ENCODE results near the gene IGLL1.
"Not testable (repeated sequence)": the region's sequence is repeated elsewhere in the genome, so short reads cannot be mapped to it uniquely, and the experiment has no call there.

The IGLL1 gene

GRCh38 chr22:23561025-23561510 is 19.0 kb downstream of the IGLL1 start:
- not testable (repeated sequence) for DNase-seq

GRCh38 chr22:23560215-23560614 is 19.9 kb downstream of the IGLL1 start:
- not testable (repeated sequence) for DNase-seq

DNA sequence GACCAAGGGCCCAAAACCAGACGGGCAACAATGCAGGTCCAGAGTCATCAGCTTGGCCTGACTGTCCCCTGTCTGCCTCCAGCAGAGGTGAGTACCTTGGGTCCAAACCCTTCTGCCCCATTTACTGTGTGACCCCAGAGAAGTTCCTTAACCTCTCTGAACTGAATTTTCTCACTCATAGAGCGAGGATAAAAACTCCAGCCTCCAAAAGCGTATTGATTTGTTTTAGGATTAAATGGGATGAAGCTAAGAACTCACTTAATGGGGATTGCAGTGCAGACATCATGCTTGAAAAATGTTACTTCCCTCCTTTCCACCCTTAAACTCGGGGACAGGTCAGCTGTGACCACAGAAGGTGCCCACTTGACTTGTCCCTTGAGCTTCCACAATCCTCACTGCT is 22.6 kb downstream of the IGLL1 start:
- no peak for DNase-seq

DNA sequence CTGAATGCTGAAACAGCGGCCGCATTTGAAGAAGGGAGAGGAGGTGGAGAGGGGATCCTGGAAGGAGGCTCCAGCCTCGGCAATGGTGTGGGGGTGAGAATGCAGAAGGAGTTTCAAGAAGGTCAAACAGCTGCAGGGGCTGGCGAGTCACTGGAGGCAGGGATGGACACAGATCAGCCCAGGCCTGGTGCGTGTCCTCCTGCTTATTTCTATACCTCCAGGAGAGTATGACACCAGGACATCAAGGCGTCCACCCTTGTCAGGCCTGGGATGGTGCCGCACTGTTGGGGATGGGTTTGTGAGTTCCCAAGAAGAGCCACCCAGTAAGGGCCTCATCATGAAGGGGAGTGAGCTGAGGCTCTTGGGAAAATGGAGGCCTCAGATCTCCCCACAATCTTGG is 23.1 kb downstream of the IGLL1 start:
- no peak for DNase-seq

DNA sequence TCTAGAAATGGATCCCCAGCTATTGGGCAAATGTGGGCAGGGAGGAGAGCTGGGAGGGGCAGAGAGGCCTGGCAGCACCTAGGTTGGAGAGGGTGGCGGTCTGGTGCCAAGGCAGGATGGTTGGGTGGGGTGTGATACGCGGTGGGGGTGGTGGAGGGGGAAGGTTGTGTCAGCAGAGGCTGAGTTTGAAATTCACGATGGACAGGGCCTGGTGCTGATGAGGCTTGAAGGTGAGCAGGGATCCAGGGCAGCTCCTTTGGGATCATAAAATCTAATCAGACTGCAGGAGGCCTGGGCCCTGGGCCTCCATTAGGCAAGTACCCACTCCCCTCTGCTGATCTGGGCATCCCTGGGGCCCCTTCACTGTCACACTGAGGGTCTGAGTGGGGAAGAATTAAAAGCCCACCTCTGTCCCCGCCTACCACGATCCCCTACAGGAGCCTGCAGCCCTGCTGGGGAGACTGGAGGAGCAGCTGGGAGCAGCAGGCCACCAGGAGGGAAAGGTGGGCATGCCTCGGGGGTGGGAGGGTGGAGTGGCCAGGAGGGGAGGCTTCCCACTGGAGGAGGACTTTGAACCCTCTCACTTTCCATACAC is 24.0 kb downstream of the IGLL1 start:
- no peak for DNase-seq

DNA sequence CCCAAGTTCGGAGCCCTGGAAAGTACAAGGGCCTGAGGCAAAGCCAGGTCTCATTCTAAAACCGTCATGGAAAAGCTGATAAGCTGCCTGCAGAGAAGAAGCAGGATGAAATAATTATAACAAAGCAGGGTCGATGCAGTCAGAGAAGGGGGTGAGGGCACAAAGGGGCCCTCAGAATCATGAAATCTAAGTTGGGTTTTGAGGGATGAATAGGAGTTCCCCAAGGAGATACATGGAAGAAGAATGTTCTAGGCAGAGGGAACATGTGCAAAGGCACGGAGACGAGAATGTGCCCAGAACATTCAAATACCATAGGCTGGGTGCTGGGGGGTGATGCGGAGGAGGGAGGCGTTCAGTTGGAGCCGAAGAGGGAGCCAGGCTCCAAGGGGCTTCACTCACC is 25.0 kb downstream of the IGLL1 start:
- DNase-seq = no peak

DNA sequence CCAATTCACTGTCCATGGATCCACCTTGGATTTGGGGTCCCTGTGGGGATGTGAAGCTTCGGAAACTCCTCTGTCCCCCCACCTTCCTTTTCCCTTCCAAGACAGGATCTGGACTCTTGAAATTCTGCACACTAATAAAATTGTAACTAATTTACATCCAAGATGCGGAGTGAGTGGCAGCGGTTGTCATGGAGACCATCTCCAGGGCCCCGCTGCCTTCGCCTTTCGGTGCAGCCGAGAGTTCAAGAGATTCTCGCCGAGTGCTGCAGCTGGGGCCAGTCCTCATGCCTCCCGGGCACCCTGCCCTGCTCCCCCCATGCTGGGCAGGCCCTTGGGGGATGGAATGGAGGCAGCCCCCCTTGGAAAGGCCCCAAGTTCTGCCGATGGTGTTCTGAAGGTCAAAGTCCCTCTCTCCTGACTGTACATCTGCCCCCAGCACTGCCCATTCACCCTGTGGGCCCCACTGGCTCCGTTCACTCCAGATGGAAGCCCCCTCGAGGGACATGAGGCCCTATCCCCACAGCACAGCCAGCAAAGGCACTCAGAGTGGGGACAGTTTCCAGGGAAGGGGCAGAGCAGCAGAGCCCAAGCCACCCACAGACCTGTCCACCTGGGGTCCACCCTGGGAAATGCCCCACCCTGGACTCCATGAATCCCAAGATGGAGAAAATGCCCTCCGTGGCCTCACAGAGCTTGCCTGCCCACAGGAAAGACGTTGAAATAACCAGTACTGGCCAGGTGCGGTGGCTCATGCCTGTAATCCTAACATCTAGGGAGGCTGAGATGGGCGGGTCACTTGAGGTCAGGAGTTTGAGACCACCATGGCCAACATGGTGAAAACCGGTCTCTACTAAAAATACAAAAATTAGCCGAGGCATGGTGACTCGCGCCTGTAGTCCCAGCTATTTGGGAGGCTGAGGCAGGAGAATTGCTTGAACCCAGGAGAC is 25.9 kb downstream of the IGLL1 start:
- no peak for DNase-seq

DNA sequence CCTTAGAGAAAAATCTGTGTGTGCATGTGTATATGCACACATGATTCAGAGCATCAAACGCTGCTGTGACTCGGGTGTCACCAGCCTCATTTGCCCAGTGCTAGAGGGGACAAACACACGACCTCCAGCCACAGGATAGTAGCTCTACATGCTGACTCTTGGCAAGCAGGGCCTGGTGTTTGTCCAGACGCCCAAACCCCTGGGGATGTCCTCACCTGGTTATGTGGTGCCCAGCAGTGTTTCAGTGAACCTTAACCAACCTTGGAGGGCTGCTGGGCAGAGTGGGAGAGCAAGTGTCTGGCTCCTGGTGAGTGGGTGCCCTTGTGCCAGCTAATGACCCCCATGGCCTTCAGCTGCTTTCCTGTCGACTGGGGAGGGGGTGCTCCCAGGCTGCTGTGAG is 26.7 kb downstream of the IGLL1 start:
- no peak for DNase-seq

DNA sequence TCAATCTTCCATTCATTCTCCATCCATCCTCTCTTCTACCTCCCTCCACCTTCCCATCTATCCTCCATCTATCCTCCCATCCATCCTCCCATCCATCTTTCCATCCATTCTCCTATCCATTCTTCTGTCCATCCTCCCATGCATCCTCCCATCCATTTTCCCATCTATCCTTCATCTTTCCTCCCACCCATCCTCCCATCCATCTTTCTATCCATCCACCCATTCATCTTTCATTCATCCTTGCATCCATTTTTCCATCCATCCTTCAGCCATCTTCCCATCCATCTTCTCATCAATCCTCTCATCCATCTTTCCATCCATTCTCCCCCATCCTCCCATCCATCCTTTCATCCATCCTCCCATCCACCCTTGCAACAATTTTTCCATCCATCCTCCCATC is 27.5 kb downstream of the IGLL1 start:
- no peak for DNase-seq

GRCh38 chr22:23551385-23551784 is 28.7 kb downstream of the IGLL1 start:
- no peak for DNase-seq

DNA sequence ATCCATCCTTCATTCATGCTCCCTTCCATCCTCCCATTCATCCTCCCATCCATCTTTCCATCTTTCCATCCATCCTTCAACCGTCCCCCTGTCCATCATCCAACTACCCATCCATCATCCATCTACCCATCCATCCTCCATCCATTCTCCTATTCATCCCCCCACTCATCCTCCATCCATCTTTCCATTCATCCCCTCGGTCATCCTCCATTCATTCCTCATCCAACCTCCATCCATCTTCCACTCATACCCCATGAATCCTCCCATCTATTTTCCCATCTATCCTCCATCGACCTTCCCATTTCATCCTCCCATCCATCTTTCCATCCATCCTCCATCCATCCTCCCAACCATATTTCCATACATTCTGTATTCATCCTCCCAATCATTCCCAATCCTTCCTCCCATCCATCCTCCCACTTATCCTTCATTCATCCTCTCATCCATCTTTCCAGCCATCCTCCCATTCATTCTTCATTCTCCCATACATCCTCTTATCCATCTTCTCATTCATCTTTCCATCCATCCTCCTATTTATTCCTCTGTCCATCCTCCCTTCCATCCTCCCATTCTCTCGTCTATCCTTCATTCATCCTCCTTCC is 29.9 kb downstream of the IGLL1 start:
- DNase-seq = no peak

DNA sequence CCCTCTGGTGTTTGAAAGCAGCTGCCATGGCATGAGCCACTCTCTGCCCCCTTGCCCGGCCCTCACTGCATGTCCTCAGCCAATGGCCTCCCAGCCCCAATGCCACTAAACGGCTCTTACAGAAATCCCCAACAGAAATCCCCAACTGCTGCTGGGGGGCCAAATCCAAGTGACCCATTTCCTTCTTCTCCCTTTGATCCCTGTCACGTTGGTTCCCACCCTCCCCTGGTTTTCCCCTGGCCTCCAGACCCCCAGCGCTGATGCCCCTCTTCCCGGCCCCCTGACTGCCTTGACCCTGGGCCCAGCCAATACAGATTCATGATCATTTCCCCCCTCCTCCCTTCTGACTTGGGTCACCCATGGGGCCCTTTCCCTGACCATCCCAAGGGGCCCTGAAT is 30.9 kb downstream of the IGLL1 start:
- DNase-seq = no peak

DNA sequence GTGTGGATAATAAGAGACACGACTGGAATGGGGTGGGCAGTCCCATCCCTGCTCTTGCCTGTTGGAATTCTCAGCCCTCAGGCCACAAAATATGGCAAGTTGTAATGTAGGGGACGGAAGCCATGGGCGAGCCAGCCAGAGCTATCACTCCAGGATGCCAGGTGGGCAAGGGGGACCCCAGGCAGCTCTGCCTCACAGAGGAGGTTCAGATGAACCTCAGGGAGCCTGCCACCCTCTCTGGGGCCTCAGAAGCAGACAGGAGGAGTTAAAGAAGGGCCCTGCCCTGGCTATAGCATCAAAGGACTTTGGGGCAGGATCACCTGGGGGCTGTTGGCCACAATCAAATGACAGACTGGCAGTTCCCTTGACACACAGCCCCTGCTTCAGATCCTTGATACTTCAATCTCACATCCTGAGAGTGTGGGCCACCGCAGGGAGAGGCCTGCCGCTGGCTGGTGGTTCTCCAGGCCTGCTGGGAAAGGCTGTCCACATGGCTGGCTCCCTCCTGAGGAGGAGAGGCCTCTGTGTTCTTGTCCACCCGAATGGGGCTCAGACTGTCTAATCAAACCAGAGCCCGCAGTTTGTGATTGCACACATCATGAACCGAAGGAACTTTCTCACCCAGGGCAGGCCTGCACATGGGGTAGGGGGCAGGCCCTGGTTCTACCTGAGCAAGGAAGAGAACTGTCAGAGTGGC is 31.4 kb downstream of the IGLL1 start:
- no peak for DNase-seq

GRCh38 chr22:23547818-23548500 is 32.1 kb downstream of the IGLL1 start:
- no peak for DNase-seq

DNA sequence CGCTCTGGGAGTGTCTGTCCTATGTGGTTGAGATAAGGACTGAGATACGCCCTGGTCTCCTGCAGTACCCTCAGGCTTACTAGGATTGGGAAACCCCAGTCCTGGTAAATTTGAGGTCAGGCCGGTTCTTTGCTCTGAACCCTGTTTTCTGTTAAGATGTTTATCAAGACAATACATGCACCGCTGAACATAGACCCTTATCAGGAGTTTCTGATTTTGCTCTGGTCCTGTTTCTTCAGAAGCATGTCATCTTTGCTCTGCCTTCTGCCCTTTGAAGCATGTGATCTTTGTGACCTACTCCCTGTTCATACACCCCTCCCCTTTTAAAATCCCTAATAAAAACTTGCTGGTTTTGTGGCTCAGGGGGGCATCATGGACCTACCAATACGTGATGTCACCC is 32.7 kb downstream of the IGLL1 start:
- not testable (repeated sequence) for DNase-seq

DNA sequence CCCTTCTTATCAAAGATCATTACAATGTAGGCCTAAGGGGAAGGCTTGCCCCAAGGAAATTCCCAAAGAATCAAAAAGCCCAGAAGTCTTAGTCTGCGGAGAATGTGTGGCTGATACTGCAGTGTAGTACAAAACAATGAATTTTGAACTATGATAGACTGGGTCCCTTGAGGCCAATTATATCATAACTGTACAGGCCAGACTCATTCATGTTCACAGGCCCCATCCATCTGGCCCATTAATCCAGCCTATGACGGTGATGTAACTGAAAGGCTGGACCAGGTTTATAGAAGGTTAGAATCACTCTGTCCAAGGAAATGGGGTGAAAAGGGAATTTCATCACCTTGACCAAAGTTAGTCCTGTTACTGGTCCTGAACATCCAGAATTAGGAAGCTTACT is 35.2 kb downstream of the IGLL1 start:
- DNase-seq = no peak

DNA sequence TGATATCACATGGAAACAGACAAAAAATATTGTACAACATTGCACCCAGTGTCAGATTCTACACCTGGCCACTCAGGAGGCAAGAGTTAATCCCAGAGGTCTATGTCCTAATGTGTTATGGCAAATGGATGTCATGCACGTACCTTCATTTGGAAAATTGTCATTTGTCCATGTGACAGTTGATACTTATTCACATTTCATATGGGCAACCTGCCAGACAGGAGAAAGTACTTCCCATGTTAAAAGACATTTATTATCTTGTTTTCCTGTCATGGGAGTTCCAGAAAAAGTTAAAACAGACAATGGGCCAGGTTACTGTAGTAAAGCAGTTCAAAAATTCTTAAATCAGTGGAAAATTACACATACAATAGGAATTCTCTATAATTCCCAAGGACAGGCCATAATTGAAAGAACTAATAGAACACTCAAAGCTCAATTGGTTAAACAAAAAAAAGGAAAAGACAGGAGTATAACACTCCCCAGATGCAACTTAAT is 36.5 kb downstream of the IGLL1 start:
- DNase-seq = not testable (repeated sequence)

DNA sequence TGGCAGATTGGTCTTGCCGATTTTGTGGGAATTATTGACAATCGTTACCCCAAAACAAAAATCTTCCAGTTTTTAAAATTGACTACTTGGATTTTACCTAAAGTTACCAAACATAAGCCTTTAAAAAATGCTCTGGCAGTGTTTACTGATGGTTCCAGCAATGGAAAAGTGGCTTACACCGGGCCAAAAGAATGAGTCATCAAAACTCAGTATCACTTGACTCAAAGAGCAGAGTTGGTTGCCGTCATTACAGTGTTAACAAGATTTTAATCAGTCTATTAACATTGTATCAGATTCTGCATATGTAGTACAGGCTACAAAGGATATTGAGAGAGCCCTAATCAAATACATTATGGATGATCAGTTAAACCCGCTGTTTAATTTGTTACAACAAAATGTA is 37.2 kb downstream of the IGLL1 start:
- DNase-seq = no peak

DNA sequence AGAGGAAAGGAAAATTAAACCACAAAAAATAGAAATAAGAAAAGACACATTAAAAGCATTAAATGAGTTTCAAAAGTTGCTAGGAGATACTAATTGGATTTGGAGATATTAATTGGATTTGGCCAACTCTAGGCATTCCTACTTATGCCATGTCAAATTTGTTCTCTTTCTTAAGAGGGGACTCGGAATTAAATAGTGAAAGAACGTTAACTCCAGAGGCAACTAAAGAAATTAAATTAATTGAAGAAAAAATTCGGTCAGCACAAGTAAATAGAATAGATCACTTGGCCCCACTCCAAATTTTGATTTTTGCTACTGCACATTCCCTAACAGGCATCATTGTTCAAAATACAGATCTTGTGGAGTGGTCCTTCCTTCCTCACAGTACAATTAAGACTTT is 37.7 kb downstream of the IGLL1 start:
- DNase-seq = not testable (repeated sequence)

- DNase-seq = not testable (repeated sequence)
Measured at GRCh38 chr22:23541849-23542281, 38.2 kb downstream of the IGLL1 start.

DNA sequence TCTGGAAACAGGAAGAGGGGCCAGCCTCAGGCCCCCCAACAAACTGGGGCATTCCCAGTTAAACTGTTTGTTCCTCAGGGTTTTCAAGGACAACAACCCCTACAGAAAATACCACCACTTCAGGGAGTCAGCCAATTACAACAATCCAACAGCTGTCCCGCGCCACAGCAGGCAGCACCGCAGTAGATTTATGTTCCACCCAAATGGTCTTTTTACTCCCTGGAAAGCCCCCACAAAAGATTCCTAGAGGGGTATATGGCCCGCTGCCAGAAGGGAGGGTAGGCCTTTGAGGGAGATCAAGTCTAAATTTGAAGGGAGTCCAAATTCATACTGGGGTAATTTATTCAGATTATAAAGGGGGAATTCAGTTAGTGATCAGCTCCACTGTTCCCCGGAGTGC is 39.3 kb downstream of the IGLL1 start:
- DNase-seq = not testable (repeated sequence)

DNA sequence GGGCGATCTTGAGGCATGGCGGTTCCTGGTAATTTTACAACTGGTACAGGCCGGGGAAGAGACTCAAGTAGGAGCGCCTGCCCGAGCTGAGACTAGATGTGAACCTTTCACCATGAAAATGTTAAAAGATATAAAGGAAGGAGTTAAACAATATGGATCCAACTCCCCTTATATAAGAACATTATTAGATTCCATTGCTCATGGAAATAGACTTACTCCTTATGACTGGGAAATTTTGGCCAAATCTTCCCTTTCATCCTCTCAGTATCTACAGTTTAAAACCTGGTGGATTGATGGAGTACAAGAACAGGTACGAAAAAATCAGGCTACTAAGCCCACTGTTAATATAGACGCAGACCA is 40.3 kb downstream of the IGLL1 start:
- DNase-seq = not testable (repeated sequence)
